ENCODE results near the gene PHLDA3. TPM values are rescaled to one million over a fixed set of nuclear protein-coding genes. Genes with fewer than 3 reads are reported as not detected.

Gene PHLDA3
- total and polyA plus RNA-seq, 2 of the 13 experiments (the other 11 are each of a cell fraction or from before 2014, with no cell fraction given): 16.7 to 33.6 TPM

DNA sequence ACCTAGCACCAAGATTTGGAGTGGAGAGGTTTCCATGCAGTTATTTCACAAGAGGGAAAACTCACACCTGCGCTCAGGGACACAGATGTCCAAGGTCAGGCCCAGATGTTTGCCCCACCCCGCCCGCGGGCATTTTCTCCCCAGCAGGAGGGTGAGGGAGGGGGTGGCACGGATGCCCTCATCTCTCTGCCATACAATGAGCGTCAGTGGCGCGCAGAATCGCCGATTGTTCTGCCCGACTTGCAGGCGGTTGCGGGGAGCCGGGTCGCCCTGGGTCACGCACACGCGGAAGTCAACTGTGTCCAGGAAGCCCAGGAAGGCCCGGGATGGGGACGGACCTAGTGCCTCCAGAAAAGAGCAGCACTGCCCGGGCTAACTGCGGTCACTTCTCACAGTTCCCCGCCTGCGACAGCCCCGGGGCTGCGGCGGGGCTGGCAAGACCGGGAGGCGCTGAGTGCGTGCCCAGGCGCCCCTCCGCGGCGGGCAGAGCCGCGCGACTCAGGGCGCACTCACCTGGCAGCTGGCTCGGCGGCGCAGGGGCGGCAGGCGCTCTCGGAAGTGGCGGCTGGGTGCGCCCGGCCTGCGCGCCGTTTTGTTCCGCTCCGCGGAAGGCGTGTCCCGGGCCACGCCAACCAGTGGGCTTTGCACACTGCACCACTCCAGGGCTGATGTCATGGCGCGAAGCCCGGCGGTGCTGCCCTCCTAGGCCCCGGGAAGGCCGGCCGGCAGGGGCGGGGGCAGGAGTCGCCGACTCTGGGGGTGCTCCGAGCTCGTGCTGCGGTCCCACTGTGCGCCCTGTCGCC lies 37.8 kb upstream of the PHLDA3 start, which contains the start of gene CSRP1 (continued):
- TF ChIP-seq, protein P1, sequence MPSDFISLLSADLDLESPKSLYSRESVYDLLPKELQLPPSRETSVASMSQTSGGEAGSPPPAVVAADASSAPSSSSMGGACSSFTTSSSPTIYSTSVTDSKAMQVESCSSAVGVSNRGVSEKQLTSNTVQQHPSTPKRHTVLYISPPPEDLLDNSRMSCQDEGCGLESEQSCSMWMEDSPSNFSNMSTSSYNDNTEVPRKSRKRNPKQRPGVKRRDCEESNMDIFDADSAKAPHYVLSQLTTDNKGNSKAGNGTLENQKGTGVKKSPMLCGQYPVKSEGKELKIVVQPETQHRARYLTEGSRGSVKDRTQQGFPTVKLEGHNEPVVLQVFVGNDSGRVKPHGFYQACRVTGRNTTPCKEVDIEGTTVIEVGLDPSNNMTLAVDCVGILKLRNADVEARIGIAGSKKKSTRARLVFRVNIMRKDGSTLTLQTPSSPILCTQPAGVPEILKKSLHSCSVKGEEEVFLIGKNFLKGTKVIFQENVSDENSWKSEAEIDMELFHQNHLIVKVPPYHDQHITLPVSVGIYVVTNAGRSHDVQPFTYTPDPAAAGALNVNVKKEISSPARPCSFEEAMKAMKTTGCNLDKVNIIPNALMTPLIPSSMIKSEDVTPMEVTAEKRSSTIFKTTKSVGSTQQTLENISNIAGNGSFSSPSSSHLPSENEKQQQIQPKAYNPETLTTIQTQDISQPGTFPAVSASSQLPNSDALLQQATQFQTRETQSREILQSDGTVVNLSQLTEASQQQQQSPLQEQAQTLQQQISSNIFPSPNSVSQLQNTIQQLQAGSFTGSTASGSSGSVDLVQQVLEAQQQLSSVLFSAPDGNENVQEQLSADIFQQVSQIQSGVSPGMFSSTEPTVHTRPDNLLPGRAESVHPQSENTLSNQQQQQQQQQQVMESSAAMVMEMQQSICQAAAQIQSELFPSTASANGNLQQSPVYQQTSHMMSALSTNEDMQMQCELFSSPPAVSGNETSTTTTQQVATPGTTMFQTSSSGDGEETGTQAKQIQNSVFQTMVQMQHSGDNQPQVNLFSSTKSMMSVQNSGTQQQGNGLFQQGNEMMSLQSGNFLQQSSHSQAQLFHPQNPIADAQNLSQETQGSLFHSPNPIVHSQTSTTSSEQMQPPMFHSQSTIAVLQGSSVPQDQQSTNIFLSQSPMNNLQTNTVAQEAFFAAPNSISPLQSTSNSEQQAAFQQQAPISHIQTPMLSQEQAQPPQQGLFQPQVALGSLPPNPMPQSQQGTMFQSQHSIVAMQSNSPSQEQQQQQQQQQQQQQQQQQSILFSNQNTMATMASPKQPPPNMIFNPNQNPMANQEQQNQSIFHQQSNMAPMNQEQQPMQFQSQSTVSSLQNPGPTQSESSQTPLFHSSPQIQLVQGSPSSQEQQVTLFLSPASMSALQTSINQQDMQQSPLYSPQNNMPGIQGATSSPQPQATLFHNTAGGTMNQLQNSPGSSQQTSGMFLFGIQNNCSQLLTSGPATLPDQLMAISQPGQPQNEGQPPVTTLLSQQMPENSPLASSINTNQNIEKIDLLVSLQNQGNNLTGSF (CRISPR knock-in tag; IDR thresholded peaks at IDR 0.05): peak; percentile 48; the same call in 1 of the 2 replicates
- TF ChIP-seq HOXA9 (CRISPR knock-in tag; IDR thresholded peaks at IDR 0.05; ENCODE audit: borderline replicate concordance) (no peak; the same call in 1 of the 2 replicates), MAZ (IDR thresholded peaks at IDR 0.05; ENCODE audit: borderline replicate concordance, low read depth, low read length) (no peak), MAZ (CRISPR knock-in tag; IDR thresholded peaks at IDR 0.05; ENCODE audit: low read depth) (peak; percentile 73; the same call in 1 of the 2 replicates), SALL1 (CRISPR knock-in tag; IDR thresholded peaks at IDR 0.05) (peak; percentile 69), ZNF749 (CRISPR knock-in tag; IDR thresholded peaks at IDR 0.05; ENCODE audit: borderline replicate concordance) (0 out of 2 replicates have a peak, but pooled peaks have one; percentile 40), RBM22 (optimal IDR thresholded peaks at IDR 0.05; ENCODE audit: low read length) (no peak), NR2F1 (CRISPR knock-in tag; IDR thresholded peaks at IDR 0.05) (0 out of 4 replicates have a peak, but pooled peaks of 1 of the 2 experiments have one; percentile 30), ZNF724P (CRISPR knock-in tag; IDR thresholded peaks at IDR 0.05; ENCODE audit: borderline replicate concordance) (no peak), ZNF235 (CRISPR knock-in tag; IDR thresholded peaks at IDR 0.05; ENCODE audit: borderline replicate concordance) (0 out of 2 replicates have a peak, but pooled peaks have one; percentile 62), ARID2 (CRISPR knock-in tag; IDR thresholded peaks at IDR 0.05; ENCODE audit: borderline replicate concordance) (0 out of 2 replicates have a peak, but pooled peaks have one; percentile 33), ZNF343 (CRISPR knock-in tag; IDR thresholded peaks at IDR 0.05) (0 out of 2 replicates have a peak, but pooled peaks have one; percentile 15), RXRA (CRISPR knock-in tag; IDR thresholded peaks at IDR 0.05) (0 out of 2 replicates have a peak, but pooled peaks have one; percentile 13), ZFP91 (CRISPR knock-in tag; IDR thresholded peaks at IDR 0.05; ENCODE audit: borderline replicate concordance) (peak; percentile 46; the same call in 1 of the 2 replicates), FOXO1 (CRISPR knock-in tag; IDR thresholded peaks at IDR 0.05) (0 out of 2 replicates have a peak, but pooled peaks have one; percentile 4), ATM (IDR thresholded peaks at IDR 0.05; ENCODE audit: borderline replicate concordance) (no peak)
- TF ChIP-seq, protein P2, sequence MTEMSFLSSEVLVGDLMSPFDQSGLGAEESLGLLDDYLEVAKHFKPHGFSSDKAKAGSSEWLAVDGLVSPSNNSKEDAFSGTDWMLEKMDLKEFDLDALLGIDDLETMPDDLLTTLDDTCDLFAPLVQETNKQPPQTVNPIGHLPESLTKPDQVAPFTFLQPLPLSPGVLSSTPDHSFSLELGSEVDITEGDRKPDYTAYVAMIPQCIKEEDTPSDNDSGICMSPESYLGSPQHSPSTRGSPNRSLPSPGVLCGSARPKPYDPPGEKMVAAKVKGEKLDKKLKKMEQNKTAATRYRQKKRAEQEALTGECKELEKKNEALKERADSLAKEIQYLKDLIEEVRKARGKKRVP (CRISPR knock-in tag; IDR thresholded peaks at IDR 0.05): 0 out of 4 replicates have a peak, but pooled peaks of 1 of the 2 experiments have one; percentile 15
